ENCODE measurements around the gene ZCCHC14.
A peak's percentile ranks its signal among the peaks of the same experiment; 100 is the strongest.

ZCCHC14 gene

DNA sequence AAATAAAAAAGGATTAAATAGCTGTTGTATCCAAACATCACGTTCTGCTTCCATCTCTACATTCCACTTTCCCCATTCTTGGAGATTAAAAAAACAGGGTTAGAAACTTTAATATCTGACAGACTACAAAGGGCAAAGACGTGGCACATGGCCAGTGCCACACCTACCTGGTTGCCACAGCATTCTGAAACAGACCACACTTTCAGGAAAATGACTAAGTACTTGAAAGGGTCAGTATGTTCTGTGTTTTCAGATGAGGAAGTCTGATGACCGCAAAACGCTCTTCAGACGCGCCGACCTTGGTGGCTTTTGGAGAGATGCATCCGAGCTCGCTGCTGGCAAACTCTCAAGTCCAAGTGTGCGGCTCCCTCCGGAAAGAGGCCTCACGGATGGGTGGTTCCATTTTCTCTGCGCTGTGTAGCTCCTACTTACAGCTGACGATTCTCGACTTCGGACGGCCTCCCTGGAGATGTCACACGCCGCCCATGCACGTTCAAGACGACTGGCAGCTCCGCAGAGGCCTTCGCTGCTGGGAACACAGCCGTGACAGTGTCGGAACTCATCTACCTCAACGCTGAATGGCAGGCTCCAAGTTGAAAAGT is 85.2 kb downstream of the ZCCHC14 start:
- H2BK120ac ChIP-seq (ENCODE audit: low read depth, low read length): no peak overlapping the region
- H3K9ac ChIP-seq (ENCODE audit: low read length): no peak overlapping the region
- no peak overlapping the region for H3K4me2 ChIP-seq (ENCODE audit: low read length, poor library complexity, severe bottlenecking)
- H3K18ac ChIP-seq (ENCODE audit: low read depth in 1 of 2, low read length in 2 of 2): no peak overlapping the region
- no peak overlapping the region for H4K8ac ChIP-seq (ENCODE audit: low read length)
- no peak overlapping the region for H2BK12ac ChIP-seq (ENCODE audit: low read length in 2 of 2)
- peaks cover 44% of the 10 kb centered on the region for H3K79me1 ChIP-seq (replicated peaks; ENCODE audit: low read length, poor library complexity, severe bottlenecking)
- H3K27ac ChIP-seq (ENCODE audit: low read length, poor library complexity, severe bottlenecking): no peak overlapping the region
- no peak overlapping the region for H3K14ac ChIP-seq (ENCODE audit: low read length in 2 of 2)
- H3K9me3 ChIP-seq (ENCODE audit: control insufficient read depth, low read length): no peaks in the 10 kb centered on the region
- H3K23ac ChIP-seq (ENCODE audit: low read length in 2 of 2): no peak overlapping the region
- no peak overlapping the region for H3K4me3 ChIP-seq (ENCODE audit: insufficient read depth in 1 of 2, low read depth in 1 of 2, low read length in 2 of 2)
- no peaks in the 10 kb centered on the region for H3K27me3 ChIP-seq (ENCODE audit: control insufficient read depth in 1 of 2, insufficient read depth in 1 of 2, low read length in 2 of 2)
- no peak overlapping the region for H3K4ac ChIP-seq (ENCODE audit: low read depth in 1 of 2, low read length in 2 of 2)
- no peak overlapping the region for H2AFZ ChIP-seq (ENCODE audit: low read depth, low read length)
- H3K36me3 ChIP-seq (ENCODE audit: control insufficient read depth in 1 of 2, insufficient read depth in 2 of 2, low read depth in 1 of 2, low read length in 2 of 2): peaks cover 58 to 98% of the 10 kb centered on the region in 2 experiments
- H3K4me1 ChIP-seq (ENCODE audit: control insufficient read depth, insufficient read depth, low read depth, low read length): peaks cover 2% of the 10 kb centered on the region
- no peak overlapping the region for H2BK5ac ChIP-seq (ENCODE audit: low read depth, low read length, poor library complexity, severe bottlenecking)
- 97% methylated on average over 20 of the region's 26 CpGs for WGBS
- H2AK5ac ChIP-seq (ENCODE audit: low read length, severe bottlenecking): no peak overlapping the region
- DNase-seq: no peak
- no peak overlapping the region for H4K91ac ChIP-seq (ENCODE audit: low read length)
- H2BK15ac ChIP-seq (ENCODE audit: low read depth, poor library complexity, severe bottlenecking): no peak overlapping the region

DNA sequence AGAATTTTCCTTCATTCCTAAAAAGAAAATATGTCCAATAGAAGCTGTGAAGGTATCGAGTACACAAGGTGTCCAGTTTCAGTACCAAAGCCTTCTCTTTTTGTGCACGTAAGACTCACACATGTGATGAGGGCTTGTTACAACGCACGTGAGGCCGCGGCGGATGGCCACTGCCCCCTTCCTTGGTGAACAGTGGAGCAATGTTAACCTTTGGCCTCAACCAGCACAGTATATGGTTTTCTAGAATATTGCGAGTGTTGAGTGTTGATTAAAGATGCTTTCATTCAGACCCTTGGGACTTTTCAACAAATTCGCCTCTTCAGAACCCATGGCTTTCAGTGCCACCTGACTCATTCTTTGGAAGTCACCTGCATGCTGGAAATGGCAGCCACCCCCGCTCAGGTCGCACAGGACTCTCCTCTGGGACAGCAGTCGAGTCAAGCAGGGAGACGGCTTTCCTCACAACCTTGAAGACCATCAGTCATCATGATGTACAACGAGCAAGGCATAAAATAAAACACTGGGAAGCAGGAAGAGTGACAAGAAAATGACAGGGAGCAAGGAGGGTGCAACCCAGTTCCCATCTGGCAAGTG is 86.2 kb downstream of the ZCCHC14 start:
- Histone ChIP-seq H2BK12ac (ENCODE audit: low read length in 2 of 2) (no peak overlapping the region), H3K9me3 (ENCODE audit: control insufficient read depth, low read length) (no peaks in the 10 kb centered on the region), H2BK120ac (ENCODE audit: low read depth, low read length) (no peak overlapping the region), H4K91ac (ENCODE audit: low read length) (no peak overlapping the region), H3K23ac (ENCODE audit: low read length in 2 of 2) (no peak overlapping the region), H3K4ac (ENCODE audit: low read depth in 1 of 2, low read length in 2 of 2) (no peak overlapping the region), H3K18ac (ENCODE audit: low read depth in 1 of 2, low read length in 2 of 2) (no peak overlapping the region), H2AK5ac (ENCODE audit: low read length, severe bottlenecking) (no peak overlapping the region), H2AFZ (ENCODE audit: low read depth, low read length) (no peak overlapping the region), H2BK5ac (ENCODE audit: low read depth, low read length, poor library complexity, severe bottlenecking) (no peak overlapping the region), H3K79me1 (replicated peaks; ENCODE audit: low read length, poor library complexity, severe bottlenecking) (peaks cover 38% of the 10 kb centered on the region), H3K4me1 (ENCODE audit: control insufficient read depth, insufficient read depth, low read depth, low read length) (peaks cover 2% of the 10 kb centered on the region), H3K4me3 (ENCODE audit: insufficient read depth in 1 of 2, low read depth in 1 of 2, low read length in 2 of 2) (no peak overlapping the region), H3K36me3 (ENCODE audit: control insufficient read depth in 1 of 2, insufficient read depth in 2 of 2, low read depth in 1 of 2, low read length in 2 of 2) (peaks cover 51 to 96% of the 10 kb centered on the region in 2 experiments), H2BK15ac (ENCODE audit: low read depth, poor library complexity, severe bottlenecking) (no peak overlapping the region), H3K4me2 (ENCODE audit: low read length, poor library complexity, severe bottlenecking) (no peak overlapping the region), H3K27ac (ENCODE audit: low read length, poor library complexity, severe bottlenecking) (no peak overlapping the region), H3K9ac (ENCODE audit: low read length) (no peak overlapping the region), H3K14ac (ENCODE audit: low read length in 2 of 2) (no peak overlapping the region), H4K8ac (ENCODE audit: low read length) (no peak overlapping the region), H3K27me3 (ENCODE audit: control insufficient read depth in 1 of 2, insufficient read depth in 1 of 2, low read length in 2 of 2) (no peaks in the 10 kb centered on the region)
- 96% methylated on average over 13 of the region's 14 CpGs for WGBS
- peak; percentile 18 for DNase-seq

DNA sequence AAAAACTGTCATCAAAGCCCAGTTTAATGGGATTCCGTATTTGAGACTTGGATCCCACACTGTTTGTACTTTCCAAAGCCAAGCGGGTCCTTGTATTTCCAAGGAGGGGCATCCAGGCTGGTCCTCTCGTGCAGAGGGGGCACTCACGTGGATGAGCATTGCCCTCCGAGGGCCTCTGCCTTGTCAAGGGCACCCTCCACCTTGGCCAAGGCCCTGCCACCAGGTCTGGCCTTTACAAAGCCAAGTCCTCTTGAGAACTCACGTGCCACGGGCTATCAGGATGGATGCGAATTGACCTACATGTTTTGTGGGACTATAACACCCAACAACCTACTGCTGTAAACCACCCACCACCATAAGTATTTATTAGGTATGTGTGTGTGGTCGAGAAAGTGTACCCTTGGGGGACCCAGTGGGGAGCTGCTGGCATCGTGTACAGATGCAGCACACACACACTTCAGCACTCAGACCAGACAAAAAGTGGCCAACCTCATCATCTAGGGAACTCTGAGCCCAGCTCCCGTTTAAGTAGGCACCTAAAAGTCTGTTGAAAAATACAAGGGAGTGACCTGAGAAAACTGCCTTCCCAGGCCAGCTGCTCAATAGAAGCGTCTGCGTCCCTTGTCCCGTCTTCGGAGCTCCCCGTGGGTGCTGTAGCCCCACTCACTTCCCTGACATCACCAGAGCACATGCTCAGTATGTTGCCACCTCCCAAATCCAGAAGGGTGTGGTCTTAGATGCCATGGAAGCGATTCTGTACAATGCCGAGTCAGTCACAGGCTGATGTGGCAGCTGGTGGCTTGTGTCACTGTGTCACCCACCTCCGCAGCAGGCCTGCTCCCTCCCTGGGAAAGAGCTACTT is 87.8 kb downstream of the ZCCHC14 start:
- peaks cover 43 to 92% of the 10 kb centered on the region in 2 experiments for H3K36me3 ChIP-seq (ENCODE audit: control insufficient read depth in 1 of 2, insufficient read depth in 2 of 2, low read depth in 1 of 2, low read length in 2 of 2)
- no peak overlapping the region for H2BK12ac ChIP-seq (ENCODE audit: low read length in 2 of 2)
- H3K14ac ChIP-seq (ENCODE audit: low read length in 2 of 2): no peak overlapping the region
- peak; percentile 45 for DNase-seq
- H2BK15ac ChIP-seq (ENCODE audit: low read depth, poor library complexity, severe bottlenecking): no peak overlapping the region
- no peaks in the 10 kb centered on the region for H3K9me3 ChIP-seq (ENCODE audit: control insufficient read depth, low read length)
- peaks cover 27% of the 10 kb centered on the region for H3K79me1 ChIP-seq (replicated peaks; ENCODE audit: low read length, poor library complexity, severe bottlenecking)
- H3K4me2 ChIP-seq (ENCODE audit: low read length, poor library complexity, severe bottlenecking): no peak overlapping the region
- no peak overlapping the region for H3K4me3 ChIP-seq (ENCODE audit: insufficient read depth in 1 of 2, low read depth in 1 of 2, low read length in 2 of 2)
- H4K91ac ChIP-seq (ENCODE audit: low read length): no peak overlapping the region
- H2AK5ac ChIP-seq (ENCODE audit: low read length, severe bottlenecking): no peak overlapping the region
- no peak overlapping the region for H3K23ac ChIP-seq (ENCODE audit: low read length in 2 of 2)
- no peak overlapping the region for H3K4ac ChIP-seq (ENCODE audit: low read depth in 1 of 2, low read length in 2 of 2)
- H3K18ac ChIP-seq (ENCODE audit: low read depth in 1 of 2, low read length in 2 of 2): no peak overlapping the region
- no peak overlapping the region for H2AFZ ChIP-seq (ENCODE audit: low read depth, low read length)
- peaks cover 2% of the 10 kb centered on the region for H3K4me1 ChIP-seq (ENCODE audit: control insufficient read depth, insufficient read depth, low read depth, low read length)
- no peak overlapping the region for H3K9ac ChIP-seq (ENCODE audit: low read length)
- H3K27me3 ChIP-seq (ENCODE audit: control insufficient read depth in 1 of 2, insufficient read depth in 1 of 2, low read length in 2 of 2): no peaks in the 10 kb centered on the region
- no peak overlapping the region for H2BK120ac ChIP-seq (ENCODE audit: low read depth, low read length)
- H3K27ac ChIP-seq (ENCODE audit: low read length, poor library complexity, severe bottlenecking): no peak overlapping the region
- no peak overlapping the region for H2BK5ac ChIP-seq (ENCODE audit: low read depth, low read length, poor library complexity, severe bottlenecking)
- WGBS: 97% methylated on average over 16 of the region's 19 CpGs
- H4K8ac ChIP-seq (ENCODE audit: low read length): peak overlapping the region; percentile 35

Data from mesenchymal stem cell (in vitro differentiated cells and primary cell).